ENCODE data around the gene SLC6A11.

DNA sequence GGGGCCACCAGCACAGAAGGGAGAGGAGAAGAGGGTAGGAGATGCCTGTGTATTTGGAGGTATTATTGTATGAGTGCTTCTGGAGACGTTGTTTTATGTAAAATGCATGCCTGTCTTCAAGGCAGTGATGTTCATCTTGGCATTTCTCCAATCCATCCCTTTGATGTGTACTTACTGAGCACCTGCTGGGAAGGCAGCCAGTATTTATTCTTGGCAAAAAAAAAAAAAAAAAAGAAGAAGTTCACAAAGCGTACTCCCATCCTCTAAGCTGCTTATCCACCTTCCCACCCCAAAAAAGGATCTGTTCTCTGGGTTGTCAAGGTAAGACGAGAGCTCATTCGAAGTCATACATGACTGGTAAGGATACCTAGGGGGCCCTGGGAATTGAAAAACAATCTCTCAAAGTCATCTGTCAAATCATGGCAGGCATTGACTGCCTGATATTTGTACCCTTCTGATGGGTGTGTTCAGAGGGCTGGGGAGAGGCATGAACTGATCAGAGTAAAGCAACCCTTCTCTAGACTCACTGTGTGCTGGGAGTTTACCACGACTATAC, 146.5 kb downstream of the SLC6A11 start:
- TF ChIP-seq, protein P1, sequence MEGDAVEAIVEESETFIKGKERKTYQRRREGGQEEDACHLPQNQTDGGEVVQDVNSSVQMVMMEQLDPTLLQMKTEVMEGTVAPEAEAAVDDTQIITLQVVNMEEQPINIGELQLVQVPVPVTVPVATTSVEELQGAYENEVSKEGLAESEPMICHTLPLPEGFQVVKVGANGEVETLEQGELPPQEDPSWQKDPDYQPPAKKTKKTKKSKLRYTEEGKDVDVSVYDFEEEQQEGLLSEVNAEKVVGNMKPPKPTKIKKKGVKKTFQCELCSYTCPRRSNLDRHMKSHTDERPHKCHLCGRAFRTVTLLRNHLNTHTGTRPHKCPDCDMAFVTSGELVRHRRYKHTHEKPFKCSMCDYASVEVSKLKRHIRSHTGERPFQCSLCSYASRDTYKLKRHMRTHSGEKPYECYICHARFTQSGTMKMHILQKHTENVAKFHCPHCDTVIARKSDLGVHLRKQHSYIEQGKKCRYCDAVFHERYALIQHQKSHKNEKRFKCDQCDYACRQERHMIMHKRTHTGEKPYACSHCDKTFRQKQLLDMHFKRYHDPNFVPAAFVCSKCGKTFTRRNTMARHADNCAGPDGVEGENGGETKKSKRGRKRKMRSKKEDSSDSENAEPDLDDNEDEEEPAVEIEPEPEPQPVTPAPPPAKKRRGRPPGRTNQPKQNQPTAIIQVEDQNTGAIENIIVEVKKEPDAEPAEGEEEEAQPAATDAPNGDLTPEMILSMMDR (IDR thresholded peaks at IDR 0.05; ENCODE audit: extremely low read depth in 1 of 2, insufficient read depth in 1 of 2, low read depth in 1 of 2, low read length in 2 of 2): no peak
- no peak for TF ChIP-seq POLR2AphosphoS5 (IDR thresholded peaks at IDR 0.05; ENCODE audit: insufficient read depth, low read depth, low read length)
- no peak for TF ChIP-seq FOS (IDR thresholded peaks at IDR 0.05; ENCODE audit: borderline replicate concordance, insufficient read depth, low read length)
- TF ChIP-seq POLR2A (IDR thresholded peaks at IDR 0.05; ENCODE audit: low read depth, low read length): no peak
- no peak for TF ChIP-seq EZH2 (IDR thresholded peaks at IDR 0.05; ENCODE audit: borderline replicate concordance, low read depth, low read length, severe bottlenecking)
